Measurements from ENCODE around the gene CTIF. TPM values are rescaled to one million over a fixed set of nuclear protein-coding genes. Genes with fewer than 3 reads are reported as not detected.

The CTIF gene
- polyA plus RNA-seq, 1 of the 3 experiments (the other 2 are of a cell fraction): 47.2 TPM

DNA sequence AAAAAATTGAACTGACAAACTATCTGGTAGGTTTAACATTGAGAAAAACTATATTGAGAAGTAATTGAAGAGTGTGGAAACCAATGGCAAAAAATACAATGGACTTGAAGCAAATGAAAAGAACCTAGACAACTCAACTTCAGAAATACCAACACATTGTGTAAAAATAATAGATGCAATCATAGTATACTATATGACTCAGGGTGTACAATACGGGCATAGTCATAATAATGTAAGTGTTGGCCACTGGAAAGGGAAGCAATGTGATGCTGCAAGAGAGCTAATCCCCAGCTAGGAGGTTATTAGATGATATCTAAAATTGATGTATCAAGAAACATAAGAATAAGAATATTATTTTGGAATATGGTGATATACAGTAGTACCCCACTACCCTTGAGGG lies 366.7 kb downstream of the CTIF start:
- Histone ChIP-seq H3K27me3 (ENCODE audit: insufficient read depth) (no peaks in the 10 kb centered on the region), H2AFZ (ENCODE audit: low read depth) (no peak overlapping the region), H3K4me1 (ENCODE audit: control insufficient read depth in 1 of 2, insufficient read depth in 2 of 2, low read depth in 1 of 2, low read length in 1 of 2) (peaks cover 9 to 19% of the 10 kb centered on the region in 2 experiments; a peak in 3 of 4 replicates), H4K20me1 (ENCODE audit: insufficient read depth) (no peaks in the 10 kb centered on the region), H3K9ac (no peak overlapping the region), H3K79me2 (ENCODE audit: insufficient read depth) (peaks cover 28% of the 10 kb centered on the region), H3K4me3 (ENCODE audit: low read depth in 2 of 2, low read length in 1 of 2) (no peak overlapping the region), H3K27ac (ENCODE audit: low read depth in 2 of 2, low read length in 1 of 2) (no peak overlapping the region; a peak in 1 of 4 replicates), H3K4me2 (no peak overlapping the region), H3F3A (replicated peaks; ENCODE audit: insufficient read depth) (peaks cover 14% of the 10 kb centered on the region), H3K9me3 (peaks cover 6% of the 10 kb centered on the region; the same call in 1 of the 2 replicates), H3K36me3 (replicated peaks in 1 of 2; ENCODE audit: control insufficient read depth in 1 of 2, insufficient read depth in 2 of 2, low read length in 1 of 2) (peaks cover 0 to 5% of the 10 kb centered on the region in 2 experiments), H3K9me2 (no peaks in the 10 kb centered on the region)
- ChIA-PET POLR2A (no interaction called here), CTCF (no interaction called here)
- TF ChIP-seq, protein P1, sequence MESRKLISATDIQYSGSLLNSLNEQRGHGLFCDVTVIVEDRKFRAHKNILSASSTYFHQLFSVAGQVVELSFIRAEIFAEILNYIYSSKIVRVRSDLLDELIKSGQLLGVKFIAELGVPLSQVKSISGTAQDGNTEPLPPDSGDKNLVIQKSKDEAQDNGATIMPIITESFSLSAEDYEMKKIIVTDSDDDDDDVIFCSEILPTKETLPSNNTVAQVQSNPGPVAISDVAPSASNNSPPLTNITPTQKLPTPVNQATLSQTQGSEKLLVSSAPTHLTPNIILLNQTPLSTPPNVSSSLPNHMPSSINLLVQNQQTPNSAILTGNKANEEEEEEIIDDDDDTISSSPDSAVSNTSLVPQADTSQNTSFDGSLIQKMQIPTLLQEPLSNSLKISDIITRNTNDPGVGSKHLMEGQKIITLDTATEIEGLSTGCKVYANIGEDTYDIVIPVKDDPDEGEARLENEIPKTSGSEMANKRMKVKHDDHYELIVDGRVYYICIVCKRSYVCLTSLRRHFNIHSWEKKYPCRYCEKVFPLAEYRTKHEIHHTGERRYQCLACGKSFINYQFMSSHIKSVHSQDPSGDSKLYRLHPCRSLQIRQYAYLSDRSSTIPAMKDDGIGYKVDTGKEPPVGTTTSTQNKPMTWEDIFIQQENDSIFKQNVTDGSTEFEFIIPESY (IDR thresholded peaks at IDR 0.05; ENCODE audit: borderline replicate concordance, low read depth): no peak
- TF ChIP-seq, protein P2, sequence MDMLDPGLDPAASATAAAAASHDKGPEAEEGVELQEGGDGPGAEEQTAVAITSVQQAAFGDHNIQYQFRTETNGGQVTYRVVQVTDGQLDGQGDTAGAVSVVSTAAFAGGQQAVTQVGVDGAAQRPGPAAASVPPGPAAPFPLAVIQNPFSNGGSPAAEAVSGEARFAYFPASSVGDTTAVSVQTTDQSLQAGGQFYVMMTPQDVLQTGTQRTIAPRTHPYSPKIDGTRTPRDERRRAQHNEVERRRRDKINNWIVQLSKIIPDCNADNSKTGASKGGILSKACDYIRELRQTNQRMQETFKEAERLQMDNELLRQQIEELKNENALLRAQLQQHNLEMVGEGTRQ (IDR thresholded peaks at IDR 0.05; ENCODE audit: borderline replicate concordance, low read depth, low read length): no peak
- no peak for TF ChIP-seq RFX5 (IDR thresholded peaks at IDR 0.05; ENCODE audit: low read length)
- TF ChIP-seq TAF1 (IDR thresholded peaks at IDR 0.05; ENCODE audit: borderline replicate concordance, low read depth, low read length): no peak
- TF ChIP-seq YY1 (IDR thresholded peaks at IDR 0.05; ENCODE audit: low read depth): no peak
- TF ChIP-seq, protein P3, sequence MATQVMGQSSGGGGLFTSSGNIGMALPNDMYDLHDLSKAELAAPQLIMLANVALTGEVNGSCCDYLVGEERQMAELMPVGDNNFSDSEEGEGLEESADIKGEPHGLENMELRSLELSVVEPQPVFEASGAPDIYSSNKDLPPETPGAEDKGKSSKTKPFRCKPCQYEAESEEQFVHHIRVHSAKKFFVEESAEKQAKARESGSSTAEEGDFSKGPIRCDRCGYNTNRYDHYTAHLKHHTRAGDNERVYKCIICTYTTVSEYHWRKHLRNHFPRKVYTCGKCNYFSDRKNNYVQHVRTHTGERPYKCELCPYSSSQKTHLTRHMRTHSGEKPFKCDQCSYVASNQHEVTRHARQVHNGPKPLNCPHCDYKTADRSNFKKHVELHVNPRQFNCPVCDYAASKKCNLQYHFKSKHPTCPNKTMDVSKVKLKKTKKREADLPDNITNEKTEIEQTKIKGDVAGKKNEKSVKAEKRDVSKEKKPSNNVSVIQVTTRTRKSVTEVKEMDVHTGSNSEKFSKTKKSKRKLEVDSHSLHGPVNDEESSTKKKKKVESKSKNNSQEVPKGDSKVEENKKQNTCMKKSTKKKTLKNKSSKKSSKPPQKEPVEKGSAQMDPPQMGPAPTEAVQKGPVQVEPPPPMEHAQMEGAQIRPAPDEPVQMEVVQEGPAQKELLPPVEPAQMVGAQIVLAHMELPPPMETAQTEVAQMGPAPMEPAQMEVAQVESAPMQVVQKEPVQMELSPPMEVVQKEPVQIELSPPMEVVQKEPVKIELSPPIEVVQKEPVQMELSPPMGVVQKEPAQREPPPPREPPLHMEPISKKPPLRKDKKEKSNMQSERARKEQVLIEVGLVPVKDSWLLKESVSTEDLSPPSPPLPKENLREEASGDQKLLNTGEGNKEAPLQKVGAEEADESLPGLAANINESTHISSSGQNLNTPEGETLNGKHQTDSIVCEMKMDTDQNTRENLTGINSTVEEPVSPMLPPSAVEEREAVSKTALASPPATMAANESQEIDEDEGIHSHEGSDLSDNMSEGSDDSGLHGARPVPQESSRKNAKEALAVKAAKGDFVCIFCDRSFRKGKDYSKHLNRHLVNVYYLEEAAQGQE (IDR thresholded peaks at IDR 0.05; ENCODE audit: low read depth, low read length): no peak
- TF ChIP-seq TCF12 (IDR thresholded peaks at IDR 0.05): no peak
- no peak for TF ChIP-seq MEF2A (IDR thresholded peaks at IDR 0.05; ENCODE audit: borderline replicate concordance, low read depth)
- TF ChIP-seq GABPA (IDR thresholded peaks at IDR 0.05; ENCODE audit: low read depth): no peak
- TF ChIP-seq EZH2phosphoT487 (IDR thresholded peaks at IDR 0.05; ENCODE audit: borderline replicate concordance, low read depth): no peak
- TF ChIP-seq SMC3 (IDR thresholded peaks at IDR 0.05; ENCODE audit: low read depth, low read length): no peak
- TF ChIP-seq, protein P4, sequence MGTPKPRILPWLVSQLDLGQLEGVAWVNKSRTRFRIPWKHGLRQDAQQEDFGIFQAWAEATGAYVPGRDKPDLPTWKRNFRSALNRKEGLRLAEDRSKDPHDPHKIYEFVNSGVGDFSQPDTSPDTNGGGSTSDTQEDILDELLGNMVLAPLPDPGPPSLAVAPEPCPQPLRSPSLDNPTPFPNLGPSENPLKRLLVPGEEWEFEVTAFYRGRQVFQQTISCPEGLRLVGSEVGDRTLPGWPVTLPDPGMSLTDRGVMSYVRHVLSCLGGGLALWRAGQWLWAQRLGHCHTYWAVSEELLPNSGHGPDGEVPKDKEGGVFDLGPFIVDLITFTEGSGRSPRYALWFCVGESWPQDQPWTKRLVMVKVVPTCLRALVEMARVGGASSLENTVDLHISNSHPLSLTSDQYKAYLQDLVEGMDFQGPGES (IDR thresholded peaks at IDR 0.05; ENCODE audit: low read depth, low read length): no peak
- DNase-seq: no peak
- 73% methylated on average over 1 of the region's 1 CpG for WGBS (ENCODE audit: low lambda C conversion rate)

All from SK-N-SH (cell line).